Ectodermal cell (in vitro differentiated cells): Measurements from ENCODE around the gene ACTR1B. TPM values are rescaled to one million over a fixed set of nuclear protein-coding genes. Genes with fewer than 3 reads are reported as not detected.
A peak's percentile ranks its signal among the peaks of the same experiment; 100 is the strongest.
"Not testable (repeated sequence)": the region's sequence is repeated elsewhere in the genome, so short reads cannot be mapped to it uniquely, and the experiment has no call there.

Experiments used
- H3K27ac ChIP-seq: 2 replicates; pipeline ENCODE4 v1.7.0; 2013; ENCODE audit warnings: mild to moderate bottlenecking, low read depth, low read length; ENCODE audit not compliant: insufficient read depth, poor library complexity, severe bottlenecking
- H3K27me3 ChIP-seq: 2 replicates; pipeline ENCODE4 v1.7.0; 2013; ENCODE audit warnings: mild to moderate bottlenecking, low read length; ENCODE audit not compliant: insufficient read depth, control insufficient read depth, poor library complexity, severe bottlenecking
- H3K36me3 ChIP-seq: one replicate; pipeline ENCODE4 v1.7.0; 2013; ENCODE audit warnings: low read length; ENCODE audit not compliant: control insufficient read depth, insufficient read depth
- H3K4me1 ChIP-seq: one replicate; pipeline ENCODE4 v1.7.0; 2013; ENCODE audit warnings: low read length; ENCODE audit not compliant: control insufficient read depth, insufficient read depth
- H3K4me3 ChIP-seq: 2 replicates; pipeline ENCODE4 v1.7.0; 2013; ENCODE audit warnings: low read depth, low read length, control low read depth; ENCODE audit not compliant: insufficient read depth
- H3K9me3 ChIP-seq: 2 replicates; pipeline ENCODE4 v1.7.0; 2013; ENCODE audit warnings: mild to moderate bottlenecking, low read length, moderate library complexity; ENCODE audit not compliant: control insufficient read depth
- WGBS, 2 experiments: methylation state at CpG; one replicate each; pipeline ENCODE4 v1.1.7; 2013; ENCODE audit warnings: missing lambda C conversion rate in 2 of 2; 5-methylcytosine and 5-hydroxymethylcytosine counted together
- polyA plus RNA-seq, 4 experiments: library from polyadenylated mRNA; stranded (reverse); fragments of 50-300 nt; gene quantifications; one replicate each; pipeline ENCODE4 v1.2.3, GENCODE V29; 2013

ACTR1B gene
- polyA plus RNA-seq (2013, experiment 1 of 4) = 67.5 TPM
- 70.2 TPM for polyA plus RNA-seq (2013, experiment 2 of 4)
- polyA plus RNA-seq (2013, experiment 3 of 4) = 64.8 TPM
- polyA plus RNA-seq (2013, experiment 4 of 4) = 68.6 TPM

DNA sequence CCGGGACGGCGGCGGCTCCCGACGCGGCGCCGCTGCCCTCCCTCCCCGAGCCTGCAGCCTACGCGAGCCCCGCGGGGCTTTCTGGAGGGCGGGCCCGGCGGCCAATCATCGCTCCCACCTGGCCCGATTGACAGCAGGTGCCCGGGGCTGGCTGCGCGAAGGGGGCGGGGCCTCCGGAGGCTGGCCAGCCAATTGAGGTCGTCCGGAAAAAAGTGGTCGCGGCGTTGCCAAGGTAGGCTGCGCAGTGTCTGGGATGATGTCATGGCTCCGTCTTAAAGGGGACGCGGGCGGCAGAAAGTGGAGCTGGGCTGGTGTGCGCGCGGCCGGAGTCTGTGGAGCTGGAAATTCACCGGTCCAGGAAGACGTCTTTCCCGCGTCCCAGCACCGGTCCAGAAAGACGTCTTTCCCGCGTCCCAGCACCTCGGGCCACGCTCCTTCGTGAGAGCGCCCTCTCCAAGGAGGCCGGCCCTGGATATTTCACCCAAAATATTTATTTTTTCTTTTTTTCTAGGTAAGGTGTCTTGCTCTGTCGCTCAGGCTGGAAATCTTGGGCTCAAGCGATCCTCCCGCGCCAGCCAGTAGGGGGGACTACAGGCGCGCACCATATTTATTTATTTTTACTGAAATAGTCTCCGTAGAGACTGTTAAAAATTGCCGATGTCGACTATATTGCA is at the start of gene ACTR1B:
Gene ACTR1B (minus strand): TSS at position 83 of the 674 bp plus-strand sequence. CDS start 154 bp downstream, outside the sequence.
- WGBS, 2 experiments = 0% methylated on average over 59 to 60 of the region's 60 CpGs
- Histone ChIP-seq H3K27me3 (no peaks in the 10 kb centered on the region), H3K4me1 (peaks cover 16% of the 10 kb centered on the region), H3K4me3 (peak within 1 kb of the TSS; percentile 58), H3K36me3 (peaks cover 2% of the 10 kb centered on the region), H3K27ac (peak within 1 kb of the TSS; percentile 98), H3K9me3 (no peaks in the 10 kb centered on the region)

DNA sequence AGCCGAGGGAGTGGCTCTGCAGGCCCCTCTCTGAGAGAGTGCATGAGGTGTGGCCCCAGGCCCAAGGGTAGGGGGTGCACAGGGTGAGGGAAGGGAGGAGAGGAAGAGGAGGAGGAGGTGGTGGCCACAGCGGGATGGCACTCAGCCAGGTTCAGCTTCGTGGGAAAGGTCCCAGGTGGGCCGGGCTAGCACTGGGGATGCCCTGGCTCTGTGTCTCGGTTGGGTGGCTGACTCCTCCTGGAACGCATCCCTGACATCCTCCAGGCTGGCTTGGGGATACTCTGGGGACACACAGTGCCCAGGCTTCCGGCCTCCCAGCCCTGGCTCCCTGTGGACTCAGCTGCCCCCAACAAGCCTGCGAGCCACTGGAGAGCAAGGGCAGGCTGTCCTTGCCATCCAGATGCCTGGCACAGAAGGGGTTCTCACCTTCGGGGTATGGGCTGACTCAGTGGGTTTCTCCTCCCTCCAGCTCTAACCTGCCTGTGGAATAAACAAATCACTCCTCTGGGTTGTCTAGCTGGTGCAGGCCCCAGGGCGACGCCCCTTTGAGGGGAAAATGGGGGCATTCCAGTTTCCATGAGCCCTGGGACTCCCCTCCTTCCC is 49.0 kb upstream of the ACTR1B start:
- WGBS, 2 experiments = 90 to 93% methylated on average over 11 of the region's 11 CpGs
- Histone ChIP-seq H3K4me1 (peaks cover 8% of the 10 kb centered on the region), H3K36me3 (no peaks in the 10 kb centered on the region), H3K27ac (no peak overlapping the region), H3K4me3 (no peak overlapping the region), H3K27me3 (no peaks in the 10 kb centered on the region), H3K9me3 (no peaks in the 10 kb centered on the region)

GRCh38 chr2:97712175-97712574 is 48.3 kb upstream of the ACTR1B start:
- WGBS, 2 experiments = 88 to 92% methylated on average over 9 of the region's 9 CpGs
- H3K9me3 ChIP-seq, H3K27ac ChIP-seq, H3K36me3 ChIP-seq, H3K4me3 ChIP-seq, H3K4me1 ChIP-seq, H3K27me3 ChIP-seq: not testable (repeated sequence)

GRCh38 chr2:97711394-97711711 is 47.5 kb upstream of the ACTR1B start:
- H3K27ac ChIP-seq = no peak overlapping the region
- no peak overlapping the region for H3K4me3 ChIP-seq
- WGBS, 2 experiments = 94 to 97% methylated on average over 6 of the region's 6 CpGs

DNA sequence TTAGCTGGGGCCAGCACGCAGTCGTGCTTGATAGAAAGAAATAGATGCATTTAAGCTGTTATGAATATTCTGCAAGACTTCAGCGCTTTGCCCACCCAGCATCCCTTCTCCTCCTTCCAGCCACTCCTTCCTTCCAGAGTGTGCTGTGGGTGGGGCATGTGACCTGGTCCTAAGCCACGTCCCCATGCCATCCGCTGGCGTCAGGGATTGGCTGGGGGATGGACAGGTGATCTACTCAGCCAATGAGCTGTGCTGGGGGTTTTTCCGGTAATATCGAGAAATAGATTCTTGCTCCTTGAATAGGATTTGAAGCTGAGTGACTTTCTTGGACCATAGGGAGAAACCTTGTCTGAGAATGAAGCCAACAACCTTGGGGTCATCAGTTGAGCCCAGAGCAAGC is 44.8 kb upstream of the ACTR1B start:
- no peak overlapping the region for H3K27ac ChIP-seq
- no peak overlapping the region for H3K4me3 ChIP-seq
- no peaks in the 10 kb centered on the region for H3K9me3 ChIP-seq
- H3K36me3 ChIP-seq = no peaks in the 10 kb centered on the region
- no peaks in the 10 kb centered on the region for H3K4me1 ChIP-seq
- no peaks in the 10 kb centered on the region for H3K27me3 ChIP-seq
- WGBS, 2 experiments = 92 to 94% methylated on average over 8 of the region's 8 CpGs

More at GRCh38 chr2:97711394-97711711, 47.5 kb upstream of the ACTR1B start:
- Histone ChIP-seq H3K4me1 (peaks cover 8% of the 10 kb centered on the region), H3K9me3 (no peaks in the 10 kb centered on the region), H3K36me3 (no peaks in the 10 kb centered on the region), H3K27me3 (no peaks in the 10 kb centered on the region)

DNA sequence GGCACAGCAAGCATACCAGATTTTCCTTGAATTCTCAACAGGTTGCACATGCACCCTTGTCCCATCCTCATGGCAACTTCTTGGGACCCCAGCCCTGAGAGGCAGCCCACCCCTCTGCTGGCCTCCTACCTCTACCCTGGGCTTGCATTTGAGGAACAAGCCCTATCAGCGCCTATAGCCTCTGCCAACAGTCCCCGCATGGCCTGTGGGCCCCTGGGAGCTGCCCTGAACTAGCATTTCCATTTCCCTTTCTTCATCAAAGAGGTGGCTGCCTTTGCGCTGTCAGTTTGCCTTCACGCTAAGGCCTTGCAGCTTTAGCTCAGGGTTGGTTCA is 44.2 kb upstream of the ACTR1B start:
- Histone ChIP-seq H3K27ac (no peak overlapping the region), H3K4me3 (no peak overlapping the region), H3K4me1 (no peaks in the 10 kb centered on the region), H3K36me3 (no peaks in the 10 kb centered on the region), H3K9me3 (no peaks in the 10 kb centered on the region), H3K27me3 (no peaks in the 10 kb centered on the region)
- 93 to 99% methylated on average over 4 of the region's 4 CpGs for WGBS, 2 experiments

GRCh38 chr2:97707362-97708047 is 43.7 kb upstream of the ACTR1B start:
- no peaks in the 10 kb centered on the region for H3K27me3 ChIP-seq
- no peaks in the 10 kb centered on the region for H3K36me3 ChIP-seq
- no peaks in the 10 kb centered on the region for H3K4me1 ChIP-seq
- no peaks in the 10 kb centered on the region for H3K9me3 ChIP-seq
- 93 to 94% methylated on average over 11 of the region's 11 CpGs for WGBS, 2 experiments
- no peak overlapping the region for H3K27ac ChIP-seq
- H3K4me3 ChIP-seq = no peak overlapping the region

- Histone ChIP-seq H3K9me3 (no peaks in the 10 kb centered on the region), H3K4me1 (no peaks in the 10 kb centered on the region), H3K4me3 (no peak overlapping the region), H3K27me3 (no peaks in the 10 kb centered on the region), H3K27ac (no peak overlapping the region), H3K36me3 (no peaks in the 10 kb centered on the region)
- 79 to 84% methylated on average over 11 of the region's 11 CpGs for WGBS, 2 experiments
These were observed 43.0 kb upstream of the ACTR1B start for GRCh38 chr2:97706708-97707345.

GRCh38 chr2:97706112-97706511 is 42.3 kb upstream of the ACTR1B start:
- Histone ChIP-seq H3K36me3 (no peaks in the 10 kb centered on the region), H3K9me3 (no peaks in the 10 kb centered on the region), H3K27me3 (no peaks in the 10 kb centered on the region), H3K27ac (no peak overlapping the region), H3K4me3 (no peak overlapping the region), H3K4me1 (no peaks in the 10 kb centered on the region)
- 91 to 95% methylated on average over 11 to 13 of the region's 13 CpGs for WGBS, 2 experiments

DNA sequence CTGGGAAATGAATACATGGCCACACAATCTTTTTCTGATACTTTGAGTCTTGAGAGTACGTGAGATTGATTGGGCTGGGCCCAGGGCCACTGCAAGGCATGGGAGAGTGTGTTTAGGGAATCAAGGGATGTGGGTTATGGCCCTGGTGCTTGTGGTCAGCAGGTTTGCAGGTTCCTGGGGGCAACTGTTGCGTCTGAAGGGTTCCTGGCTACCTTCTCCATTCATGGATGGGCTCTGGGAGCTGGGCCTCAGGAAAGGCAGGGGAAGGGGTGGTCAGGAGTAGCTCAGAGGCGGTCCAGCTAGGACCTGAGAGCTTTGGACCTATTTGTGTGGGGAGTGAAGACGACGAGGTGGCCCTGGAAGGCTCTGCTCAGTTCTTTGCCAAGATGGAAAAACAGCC is 41.1 kb upstream of the ACTR1B start:
- Histone ChIP-seq H3K27ac (no peak overlapping the region), H3K4me1 (no peaks in the 10 kb centered on the region), H3K27me3 (no peaks in the 10 kb centered on the region), H3K36me3 (no peaks in the 10 kb centered on the region), H3K4me3 (no peak overlapping the region), H3K9me3 (no peaks in the 10 kb centered on the region)
- 92 to 96% methylated on average over 5 of the region's 5 CpGs for WGBS, 2 experiments
